GM12873 (cell line): ENCODE results near the gene CA11.

ENCODE experiments used
- CTCF ChIP-seq: IDR thresholded peaks from 2 replicates; pipeline ENCODE4 v1.5.1; 2012; ENCODE audit warnings: low read depth, mild to moderate bottlenecking, moderate library complexity, low read length, control low read depth; ENCODE audit not compliant: insufficient read depth; ENCODE audit errors: missing control alignments

The CA11 gene

GRCh38 chr19:48628486-48629296 lies 17.3 kb downstream of the CA11 start:
- TF ChIP-seq CTCF, result no peak

- TF ChIP-seq CTCF, result no peak
Measured at GRCh38 chr19:48627865-48628314, 18.1 kb downstream of the CA11 start.

GRCh38 chr19:48627201-48627864 lies 18.7 kb downstream of the CA11 start:
- no peak for TF ChIP-seq CTCF

GRCh38 chr19:48625891-48626327 lies 20.1 kb downstream of the CA11 start:
- no peak for TF ChIP-seq CTCF

GRCh38 chr19:48624791-48625723 lies 20.9 kb downstream of the CA11 start:
- no peak for TF ChIP-seq CTCF

GRCh38 chr19:48624067-48624594 lies 21.9 kb downstream of the CA11 start:
- no peak for TF ChIP-seq CTCF
